Stimulated activated CD4-positive, alpha-beta T cell treated with anti-CD3 and anti-CD28 coated beads, TNF-alpha, amount 100 ng/mL, for 48 hours (primary cell): Measurements from ENCODE around the gene HMCN2.

Source experiments
- DNase-seq, 3 donors: peaks; one replicate each; pipeline ENCODE4 v3.0.0-alpha.2; 2020; ENCODE audit warnings: low read depth in 3 of 3

The HMCN2 gene

DNA sequence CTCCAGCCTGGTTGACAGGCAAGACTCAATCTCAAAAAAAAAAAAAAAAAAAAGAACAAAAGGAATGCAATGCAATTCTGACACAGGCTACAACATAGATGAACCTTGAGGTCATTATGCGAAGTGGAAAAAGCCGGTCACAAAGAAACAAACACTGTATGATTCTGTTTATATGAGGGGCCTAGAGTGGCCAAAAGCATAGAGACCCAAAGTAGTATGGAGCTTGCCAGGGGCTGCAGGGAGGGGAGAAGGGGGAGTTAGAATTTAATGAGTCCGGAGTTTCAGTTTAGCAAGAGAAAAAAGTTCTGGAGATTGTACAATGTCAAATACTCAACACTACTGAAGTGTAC, 146.0 kb downstream of the HMCN2 start:
- DNase-seq, result no peak

DNA sequence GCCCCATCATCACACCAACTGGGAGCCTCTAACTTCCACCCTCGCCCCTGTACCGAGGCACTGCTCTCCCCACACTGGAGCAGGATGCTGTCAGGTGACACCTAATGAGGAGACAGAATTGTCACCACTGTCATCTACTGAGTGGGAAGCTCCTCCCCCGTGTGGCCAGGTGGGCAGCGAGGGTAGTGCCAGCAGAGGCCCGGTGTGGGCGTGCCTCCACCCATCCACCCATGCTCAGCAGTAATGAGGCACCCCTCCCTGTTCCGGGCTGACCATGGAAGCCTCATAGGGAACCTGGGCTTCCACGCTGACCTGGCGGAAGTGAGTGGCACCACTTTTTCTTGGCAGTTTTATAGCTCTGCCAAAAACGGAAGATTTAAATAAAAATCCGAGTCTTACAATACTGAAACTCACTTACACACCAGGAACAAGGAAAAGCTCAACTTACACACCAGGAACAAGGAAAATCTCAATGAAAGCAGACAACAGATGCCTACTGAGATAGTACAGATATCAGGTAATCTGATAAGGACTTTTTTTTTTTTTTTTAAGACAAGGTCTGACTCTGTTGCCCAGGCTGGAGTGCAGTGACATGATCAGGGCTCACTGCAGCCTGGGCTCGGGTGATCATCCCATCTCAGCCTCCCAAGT, 148.6 kb downstream of the HMCN2 start:
- DNase-seq, result no peak

DNA sequence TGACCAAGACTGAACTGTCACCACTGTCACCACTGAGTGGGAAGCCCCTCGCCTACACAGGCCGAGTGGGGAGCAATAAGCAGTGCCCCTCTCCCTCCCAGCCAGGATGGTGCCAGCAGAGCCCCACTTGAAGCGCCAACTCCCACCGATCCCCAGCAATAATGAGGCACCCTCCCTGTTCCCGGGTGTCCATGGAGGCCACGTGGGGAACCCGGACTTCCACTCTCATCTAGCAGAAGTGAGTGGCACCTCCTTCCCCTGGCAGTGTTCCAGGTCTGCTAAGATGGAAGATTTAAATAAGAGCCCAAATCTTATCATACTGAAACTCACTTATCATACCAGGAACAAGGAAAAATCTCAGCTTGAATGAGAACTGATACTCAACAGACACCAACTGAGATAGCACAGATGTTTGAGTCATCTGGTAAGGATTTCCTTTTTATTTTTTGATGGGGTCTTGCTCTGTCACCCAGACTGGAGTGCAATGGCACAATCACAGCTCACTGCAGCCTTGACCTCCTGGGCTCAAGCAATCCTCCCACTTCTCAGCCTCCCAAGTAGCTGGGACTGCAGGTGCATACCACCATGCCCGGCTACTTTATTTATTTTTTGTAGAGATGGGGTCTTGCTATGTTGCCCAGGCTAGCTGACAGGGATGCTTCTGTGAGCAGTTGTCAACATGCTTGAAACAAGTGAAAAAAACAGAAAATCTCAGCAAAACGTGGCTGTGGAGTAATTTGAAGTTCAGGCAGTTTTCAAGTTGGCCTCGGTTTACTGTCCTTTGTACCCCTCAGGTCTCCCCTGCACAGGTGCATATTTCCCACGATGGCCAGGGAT, 149.6 kb downstream of the HMCN2 start:
- no peak for DNase-seq

DNA sequence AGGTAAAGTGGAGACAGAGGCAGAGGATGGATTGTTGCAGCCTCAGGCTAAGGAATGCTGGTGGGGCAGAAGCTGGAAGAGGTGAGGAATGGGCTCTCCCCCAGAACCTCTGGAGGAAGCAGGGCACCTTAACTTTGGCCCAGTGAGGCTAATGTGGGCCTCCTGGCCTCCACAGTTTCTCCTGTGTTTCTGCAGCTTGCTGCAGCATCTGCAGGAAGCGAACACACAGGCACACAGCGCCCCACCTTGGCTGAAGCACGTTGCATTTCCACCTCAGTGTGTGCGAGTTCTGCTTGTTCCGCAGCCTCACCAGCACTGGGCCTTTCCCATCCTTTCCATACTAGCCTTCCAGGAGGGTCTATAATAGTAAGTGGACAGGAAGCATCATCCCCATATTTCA, 152.0 kb downstream of the HMCN2 start:
- DNase-seq, result no peak

DNA sequence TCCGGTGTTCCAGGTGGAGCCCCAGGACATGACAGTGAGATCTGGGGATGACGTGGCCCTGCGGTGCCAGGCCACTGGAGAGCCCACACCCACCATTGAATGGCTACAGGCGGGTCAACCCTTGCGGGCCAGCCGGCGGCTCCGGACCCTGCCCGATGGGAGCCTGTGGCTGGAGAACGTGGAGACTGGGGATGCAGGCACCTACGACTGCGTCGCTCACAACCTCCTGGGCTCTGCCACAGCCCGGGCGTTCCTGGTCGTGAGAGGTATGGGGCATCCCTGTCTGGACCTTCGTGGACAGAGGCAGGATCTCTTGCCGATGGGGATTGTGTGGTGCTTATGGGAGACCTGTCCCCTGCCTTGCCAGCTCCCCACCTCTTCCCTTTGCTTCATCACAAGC, 153.2 kb downstream of the HMCN2 start:
- no peak for DNase-seq

DNA sequence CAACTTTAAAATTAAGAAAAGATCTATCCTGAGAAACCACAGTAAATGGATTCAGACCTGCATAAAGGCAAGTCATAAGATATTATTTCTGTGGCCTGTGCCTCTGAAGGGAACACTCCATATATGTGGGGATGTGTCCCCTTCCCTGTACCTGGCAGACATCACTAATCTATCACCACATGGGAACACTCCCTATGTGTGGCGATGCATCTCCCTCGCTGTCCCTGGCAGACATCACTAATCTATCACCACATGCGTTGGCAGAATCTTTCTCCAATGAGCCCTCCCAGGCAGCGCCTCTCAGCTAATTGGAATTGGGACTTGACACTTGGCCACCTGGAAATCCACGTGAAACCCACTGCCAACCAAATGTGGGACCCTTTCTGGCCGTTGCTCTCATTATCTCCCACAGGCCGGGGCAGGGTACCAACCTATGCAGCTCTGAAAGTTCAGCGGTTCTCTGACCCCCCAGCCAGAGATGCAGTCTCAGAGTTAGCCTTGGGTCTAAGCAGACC, 154.0 kb downstream of the HMCN2 start:
- DNase-seq, result no peak

DNA sequence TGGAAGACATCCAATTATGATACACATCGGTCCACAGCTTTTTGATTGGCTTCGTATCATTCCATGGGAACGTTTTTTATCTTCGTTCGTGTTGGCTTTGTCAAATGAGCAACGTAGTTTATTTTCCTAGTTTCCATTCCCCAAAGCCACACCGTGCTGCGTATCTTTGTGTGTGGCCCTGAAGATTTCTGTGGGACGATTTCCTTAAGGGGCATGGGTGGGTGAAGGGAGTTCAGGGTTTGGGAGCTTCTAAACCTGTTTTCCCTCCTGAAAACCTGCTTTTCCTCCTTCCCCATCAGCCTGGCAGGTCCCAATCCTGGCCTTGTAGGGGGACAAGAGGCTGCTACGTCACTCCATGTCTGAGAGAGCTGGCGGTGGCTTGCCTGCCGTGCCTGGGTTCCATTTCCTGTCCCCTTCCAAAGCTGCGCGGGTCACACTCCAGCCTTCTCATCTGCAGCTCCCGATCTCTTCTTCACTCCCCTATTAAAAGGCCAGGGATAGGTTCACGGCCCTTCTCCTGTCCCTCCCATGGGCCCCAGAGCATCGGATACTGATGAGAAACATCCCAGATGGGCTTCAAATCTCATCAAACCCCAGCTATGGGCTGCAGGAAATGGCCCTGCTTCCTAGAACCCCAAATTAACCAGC, 155.7 kb downstream of the HMCN2 start:
- no peak for DNase-seq

DNA sequence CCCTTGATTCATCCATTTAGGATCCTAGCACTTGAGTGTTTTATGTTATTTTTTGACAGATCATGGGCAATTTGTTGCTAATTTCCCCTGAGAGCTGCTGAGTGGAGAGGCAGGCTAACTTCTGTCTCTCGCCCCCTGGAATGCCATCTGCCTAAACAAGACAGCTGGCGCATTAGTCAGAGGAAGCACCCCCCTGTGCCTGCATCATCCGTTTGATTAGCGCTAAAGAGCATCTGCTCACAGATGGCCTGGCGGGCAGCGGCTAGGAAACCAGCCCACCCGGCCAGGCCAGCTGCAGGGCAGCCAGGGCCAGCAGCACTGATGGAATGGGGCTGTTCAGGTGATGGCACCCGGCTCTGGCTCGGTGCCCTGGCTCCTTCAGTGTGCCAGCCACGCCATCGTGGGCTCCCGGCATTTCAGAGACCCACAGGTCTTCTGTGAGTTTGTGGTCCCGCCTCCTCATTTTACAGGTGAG, 156.3 kb downstream of the HMCN2 start:
- DNase-seq, result no peak

DNA sequence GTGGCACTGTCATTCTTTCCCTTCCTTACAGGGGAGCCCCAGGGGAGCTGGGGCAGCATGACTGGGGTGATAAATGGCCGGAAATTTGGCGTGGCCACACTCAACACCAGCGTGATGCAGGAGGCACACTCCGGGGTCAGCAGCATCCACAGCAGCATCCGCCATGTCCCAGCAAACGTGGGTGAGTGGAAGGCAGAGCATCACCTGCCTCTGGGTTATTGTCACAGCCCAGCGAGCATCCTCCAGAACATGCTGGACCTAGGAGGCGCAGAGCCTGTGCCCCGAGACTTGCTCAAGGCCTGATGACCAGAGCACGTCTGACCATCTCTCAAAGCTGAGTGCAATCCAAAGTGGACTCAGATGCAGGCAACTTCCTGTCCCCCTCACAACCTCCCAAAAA, 157.0 kb downstream of the HMCN2 start:
- no peak for DNase-seq

DNA sequence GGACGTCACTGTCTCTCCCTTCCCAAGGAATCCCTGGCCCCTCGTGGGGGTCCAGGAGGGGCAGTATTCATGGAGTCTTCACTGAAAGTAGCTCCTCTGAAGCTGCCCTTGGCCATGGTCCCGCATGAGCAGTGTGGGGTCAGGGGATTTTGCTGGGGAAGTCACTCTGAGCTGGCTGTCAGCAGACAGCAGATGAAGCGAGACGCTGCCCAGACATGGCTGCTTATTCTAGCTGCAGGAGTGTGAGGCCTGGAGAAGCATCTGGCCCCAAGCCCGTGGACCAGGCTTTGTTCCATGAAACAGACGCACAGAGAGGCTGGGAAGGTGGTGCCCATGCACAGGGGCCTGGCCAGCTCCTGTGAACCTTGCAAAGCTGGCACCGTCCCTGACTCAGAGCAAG, 157.7 kb downstream of the HMCN2 start:
- DNase-seq, result no peak

DNA sequence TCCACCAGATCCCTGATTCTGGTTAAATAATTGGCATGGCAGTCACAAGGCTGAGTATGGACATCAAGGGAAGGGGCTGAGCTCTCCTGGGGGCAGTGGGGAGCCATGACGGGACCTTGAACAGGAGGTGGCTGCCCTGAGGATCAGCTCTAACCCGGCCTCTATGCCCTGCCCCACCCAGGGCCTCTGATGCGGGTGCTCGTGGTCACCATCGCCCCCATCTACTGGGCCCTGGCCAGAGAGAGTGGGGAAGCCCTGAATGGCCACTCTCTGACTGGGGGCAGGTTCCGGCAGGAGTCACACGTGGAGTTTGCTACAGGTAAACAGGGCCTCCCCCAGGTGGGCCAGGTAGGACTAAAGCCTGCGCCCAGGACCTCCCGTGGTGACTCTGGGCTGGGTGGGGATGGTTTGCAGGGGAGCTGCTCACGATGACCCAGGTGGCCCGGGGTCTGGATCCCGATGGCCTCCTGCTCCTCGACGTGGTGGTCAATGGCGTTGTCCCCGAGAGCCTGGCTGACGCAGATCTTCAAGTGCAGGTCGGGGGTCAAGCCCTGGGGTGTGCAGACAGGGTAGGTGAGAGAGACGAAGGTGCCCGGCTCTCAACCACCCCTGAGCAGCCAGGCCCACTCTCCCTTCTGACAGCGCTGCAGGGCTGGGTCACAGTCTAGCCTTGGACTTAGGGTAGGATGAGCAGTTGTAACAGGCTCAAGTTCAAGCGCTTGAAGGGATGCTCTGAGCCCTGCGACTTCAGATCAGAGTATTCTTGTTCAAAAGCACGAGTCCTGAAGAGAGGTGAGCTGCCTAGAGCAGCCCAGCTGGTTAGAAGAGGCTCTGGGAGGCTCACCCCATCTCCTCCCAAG, 159.3 kb downstream of the HMCN2 start:
- DNase-seq, result no peak

DNA sequence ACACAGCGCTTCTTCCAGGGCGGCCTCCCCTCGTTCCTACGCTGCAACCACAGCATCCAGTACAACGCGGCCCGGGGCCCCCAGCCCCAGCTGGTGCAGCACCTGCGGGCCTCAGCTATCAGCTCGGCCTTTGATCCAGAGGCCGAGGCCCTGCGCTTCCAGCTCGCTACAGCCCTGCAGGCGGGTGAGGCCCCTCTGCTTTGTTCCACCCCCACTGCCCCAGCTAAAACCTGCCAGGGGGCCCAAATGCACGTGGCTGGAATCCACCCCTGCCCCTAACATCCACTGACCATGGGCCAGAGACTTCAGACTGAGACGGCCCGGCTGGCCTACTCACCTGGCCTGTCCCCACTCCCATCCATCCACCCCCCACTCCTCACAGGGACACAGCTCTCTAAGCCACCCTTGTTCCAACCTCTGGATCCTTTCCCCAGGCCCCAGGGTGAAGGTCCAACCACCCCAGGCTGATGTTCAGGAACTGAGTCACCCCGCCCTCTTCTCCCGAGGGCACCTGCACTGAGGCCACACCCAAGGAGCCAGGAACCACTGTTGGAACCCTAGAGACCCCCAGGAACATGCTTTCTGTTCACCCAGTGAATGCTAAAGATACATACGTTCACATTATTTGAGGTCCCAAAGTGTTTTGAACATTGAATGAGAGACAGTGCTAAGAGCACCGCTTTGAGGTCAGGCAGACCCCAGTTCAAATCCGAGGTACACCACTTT, 160.3 kb downstream of the HMCN2 start:
- no peak for DNase-seq

DNA sequence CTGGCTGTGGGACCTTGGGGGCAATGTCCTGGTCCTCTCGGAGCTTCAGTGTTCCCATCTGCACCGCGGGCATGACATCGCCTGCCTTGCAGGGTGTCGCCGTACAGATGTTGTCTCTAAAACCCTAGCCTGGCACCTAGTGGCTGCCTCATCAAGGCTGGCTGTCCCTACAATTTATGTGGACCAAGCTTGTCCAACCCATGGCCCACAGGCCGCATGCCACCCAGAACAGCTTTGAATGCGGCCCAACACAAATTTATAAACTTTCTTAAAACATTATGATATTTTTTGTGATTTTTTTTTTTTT, 160.9 kb downstream of the HMCN2 start:
- no peak for DNase-seq

DNA sequence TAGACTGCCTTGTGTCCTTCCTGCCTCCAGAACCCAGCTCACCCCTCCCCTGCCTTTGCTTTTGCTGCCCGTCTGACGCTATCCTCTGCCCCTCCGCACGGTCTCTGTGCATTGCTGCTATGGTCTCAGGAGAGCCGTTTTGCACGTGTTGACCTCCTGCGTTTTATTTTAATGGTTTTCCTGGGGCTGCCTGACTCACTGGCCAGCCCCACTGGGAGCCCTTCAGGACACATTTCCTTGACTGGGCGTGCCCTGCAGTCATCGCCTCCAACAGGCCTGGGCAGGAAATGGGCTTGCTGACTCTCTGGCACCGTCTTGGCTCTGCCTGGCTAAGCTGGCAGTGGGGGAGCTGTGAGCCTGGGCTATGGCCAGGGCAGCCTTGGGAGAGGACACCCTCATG, 161.3 kb downstream of the HMCN2 start:
- DNase-seq, result no peak

DNA sequence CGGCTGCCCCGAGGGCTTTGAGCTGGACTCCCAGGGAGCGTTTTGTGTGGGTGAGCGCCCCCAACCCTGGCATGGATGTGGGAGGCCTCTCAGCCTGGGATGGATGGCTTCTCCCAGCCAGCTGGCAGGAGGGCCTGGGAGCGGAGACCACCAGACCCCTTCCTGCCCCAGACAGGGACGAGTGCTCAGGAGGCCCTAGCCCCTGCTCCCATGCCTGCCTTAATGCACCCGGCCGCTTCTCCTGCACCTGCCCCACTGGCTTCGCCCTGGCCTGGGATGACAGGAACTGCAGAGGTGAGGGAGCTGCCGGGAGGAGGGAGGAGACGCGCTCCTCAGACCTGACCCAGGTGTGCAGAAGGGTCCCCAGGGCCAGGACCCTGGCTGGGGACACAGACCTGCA, 161.8 kb downstream of the HMCN2 start:
- no peak for DNase-seq

DNA sequence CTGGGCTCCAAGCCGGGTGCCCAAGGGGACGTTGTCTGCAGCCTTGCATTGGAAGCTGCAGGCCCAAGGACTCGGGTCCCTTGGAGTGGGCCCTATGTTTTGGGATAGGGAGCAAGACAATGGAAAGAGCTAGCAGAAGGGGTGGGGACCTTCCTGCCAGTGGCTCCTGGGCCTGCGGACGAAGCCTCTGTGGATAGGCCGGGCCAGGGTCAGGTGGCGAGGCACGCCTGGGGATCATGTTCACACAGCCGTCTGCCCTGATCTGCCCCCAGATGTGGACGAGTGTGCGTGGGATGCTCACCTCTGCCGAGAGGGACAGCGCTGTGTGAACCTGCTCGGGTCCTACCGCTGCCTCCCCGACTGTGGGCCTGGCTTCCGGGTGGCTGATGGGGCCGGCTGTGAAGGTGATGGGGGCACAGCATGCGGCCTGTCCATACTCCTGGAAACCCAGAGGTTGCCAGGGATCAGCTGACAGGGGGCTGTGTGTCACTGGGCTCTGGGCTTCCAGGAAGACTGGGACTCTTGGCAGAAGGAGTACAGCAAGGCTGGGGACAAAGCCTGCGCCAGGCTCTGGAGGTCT, 162.6 kb downstream of the HMCN2 start:
- no peak for DNase-seq

DNA sequence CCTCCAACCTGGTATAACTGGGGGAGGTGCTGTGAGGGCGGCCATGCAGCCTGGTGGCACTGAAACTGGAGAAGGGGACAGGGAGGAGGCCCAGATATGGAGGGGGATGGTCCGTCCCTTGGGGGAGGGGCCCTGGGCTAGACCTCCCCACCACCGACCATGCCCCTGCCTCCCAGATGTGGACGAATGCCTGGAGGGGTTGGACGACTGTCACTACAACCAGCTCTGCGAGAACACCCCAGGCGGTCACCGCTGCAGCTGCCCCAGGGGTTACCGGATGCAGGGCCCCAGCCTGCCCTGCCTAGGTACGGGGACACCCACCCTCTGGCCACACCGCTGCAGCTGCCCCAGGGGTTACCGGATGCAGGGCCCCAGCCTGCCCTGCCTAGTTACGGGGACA, 163.8 kb downstream of the HMCN2 start:
- no peak for DNase-seq

DNA sequence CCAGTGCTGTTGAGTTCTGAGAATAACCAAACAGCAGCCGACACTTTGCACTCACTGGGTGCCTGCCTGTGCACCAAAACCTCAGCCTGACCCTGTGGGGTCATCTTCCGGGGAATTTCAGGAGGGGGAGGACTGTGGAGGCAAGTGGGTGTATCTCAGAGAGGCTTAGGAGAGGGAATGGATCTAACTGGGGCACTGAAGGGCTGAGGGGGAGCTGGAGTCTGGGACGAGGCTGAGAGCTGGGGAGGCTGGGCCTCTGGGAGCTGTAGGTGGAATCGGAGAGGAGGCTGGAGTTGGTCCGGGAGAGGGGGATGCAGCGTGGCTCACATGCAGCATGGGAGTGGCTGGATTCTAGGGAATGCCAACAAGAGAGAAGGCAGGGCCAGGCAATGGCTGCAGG, 164.3 kb downstream of the HMCN2 start:
- no peak for DNase-seq

DNA sequence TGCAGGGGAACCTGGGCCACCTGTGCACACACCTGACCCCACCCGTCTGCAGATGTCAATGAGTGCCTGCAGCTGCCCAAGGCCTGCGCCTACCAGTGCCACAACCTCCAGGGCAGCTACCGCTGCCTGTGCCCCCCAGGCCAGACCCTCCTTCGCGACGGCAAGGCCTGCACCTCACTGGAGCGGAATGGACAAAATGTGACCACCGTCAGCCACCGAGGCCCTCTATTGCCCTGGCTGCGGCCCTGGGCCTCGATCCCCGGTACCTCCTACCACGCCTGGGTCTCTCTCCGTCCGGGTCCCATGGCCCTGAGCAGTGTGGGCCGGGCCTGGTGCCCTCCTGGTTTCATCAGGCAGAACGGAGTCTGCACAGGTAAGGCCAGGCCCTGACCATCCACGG, 164.7 kb downstream of the HMCN2 start:
- DNase-seq, result no peak

DNA sequence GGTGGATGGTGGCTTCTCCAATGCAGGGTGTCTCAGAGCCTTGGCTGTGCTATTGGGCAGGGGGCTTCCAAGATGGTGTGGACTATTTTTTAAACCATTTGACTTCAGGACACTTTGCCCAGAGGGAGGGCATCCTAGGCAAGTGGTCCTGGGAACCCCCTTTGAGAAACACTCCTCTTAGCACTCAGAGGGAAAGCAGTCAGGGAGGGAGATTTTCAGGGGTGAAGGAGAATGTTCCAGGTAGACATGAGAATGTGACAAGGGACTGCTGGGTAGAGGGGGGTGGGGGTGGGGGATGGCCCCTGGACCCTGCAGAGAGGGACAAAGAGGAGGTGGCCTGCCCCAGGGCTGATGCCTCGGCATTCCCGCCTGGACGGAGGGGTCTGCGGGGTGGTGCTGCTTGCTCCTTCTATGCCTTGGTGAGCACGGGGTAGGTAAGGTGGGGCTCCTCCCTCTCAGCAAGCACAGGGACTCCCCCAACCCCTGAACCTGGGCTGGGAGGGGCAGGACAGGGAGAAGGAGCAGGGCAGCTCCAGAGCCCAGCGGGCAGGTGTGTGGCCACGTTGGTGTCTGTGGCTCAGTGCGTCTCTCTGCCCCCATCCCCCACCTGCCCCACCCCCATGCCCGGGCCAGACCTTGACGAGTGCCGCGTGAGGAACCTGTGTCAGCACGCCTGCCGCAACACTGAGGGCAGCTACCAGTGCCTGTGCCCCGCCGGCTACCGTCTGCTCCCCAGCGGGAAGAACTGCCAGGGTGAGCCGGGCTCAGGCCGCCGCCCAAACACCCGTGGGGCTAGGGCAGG, 165.4 kb downstream of the HMCN2 start:
- DNase-seq, result no peak
